ENCODE results near the gene PLCH1. TPM values are rescaled to one million over a fixed set of nuclear protein-coding genes. Genes with fewer than 3 reads are reported as not detected.

PLCH1 gene
- total RNA-seq, 1 experiment from 2014 or later: 3.1 TPM

- Histone ChIP-seq H3K9me3 (ENCODE audit: low read depth, low read length, poor library complexity, severe bottlenecking) (no peaks in the 10 kb centered on the region), H3K27ac (ENCODE audit: low read depth, low read length, poor library complexity, severe bottlenecking) (peak overlapping the region; percentile 75), H3K4me1 (ENCODE audit: insufficient read depth, low read length, poor library complexity, severe bottlenecking) (peaks cover 12% of the 10 kb centered on the region), H3K27me3 (replicated peaks; ENCODE audit: insufficient read depth, low read depth, low read length, poor library complexity) (no peaks in the 10 kb centered on the region), H3K36me3 (ENCODE audit: insufficient read depth, low read length, poor library complexity, severe bottlenecking) (no peaks in the 10 kb centered on the region), H3K4me3 (ENCODE audit: low read depth, low read length, poor library complexity, severe bottlenecking) (no peak overlapping the region)
- DNase-seq (ENCODE audit: low spot score): peak; percentile 62
- ChIA-PET POLR2A (ENCODE audit: low non-redundant PET) (no interaction called here), CTCF (no interaction called here)
- no peak for TF ChIP-seq CTCF (conservative IDR thresholded peaks at IDR 0.05; ENCODE audit: low read depth, low read length)
- no peak for TF ChIP-seq EZH2 (IDR thresholded peaks at IDR 0.05; ENCODE audit: borderline replicate concordance, low read depth, low read length, poor library complexity, severe bottlenecking)
- BruUV-seq (replicated peaks): no TSS peak
- intact Hi-C loops (cut with micrococcal nuclease; ENCODE audit: unreplicated experiment): no loop called here
These were observed 353.8 kb downstream of the PLCH1 start for GRCh38 chr3:155391104-155391503.

DNA sequence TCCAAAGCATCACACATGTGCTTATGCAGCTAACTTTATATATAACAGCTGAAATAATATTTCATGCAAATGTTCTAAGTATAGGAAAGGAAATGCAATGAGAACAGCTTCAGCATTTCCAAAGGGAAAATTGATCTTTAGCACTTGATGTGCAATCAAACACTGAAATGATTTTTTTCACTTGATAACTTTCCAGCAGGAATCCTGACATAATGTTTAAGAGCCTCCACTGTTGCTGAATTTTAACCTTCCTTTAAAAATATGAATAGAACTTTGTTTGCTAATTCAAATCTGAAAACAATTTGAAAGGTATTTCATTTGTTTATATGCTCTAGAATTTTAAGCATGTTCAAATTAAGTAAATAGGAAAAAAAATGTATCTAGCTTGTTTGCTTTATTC is 354.5 kb downstream of the PLCH1 start:
- CTCF ChIA-PET: interaction anchor here (0.7 kb wide), 1 partner anchor 479 kb away, joined by 3 read pairs; no protein-coding TSS in a partner anchor
- DNase-seq (ENCODE audit: low spot score): no peak

GRCh38 chr3:155388417-155388816 is 356.5 kb downstream of the PLCH1 start:
- H3K27me3 ChIP-seq (replicated peaks; ENCODE audit: insufficient read depth, low read depth, low read length, poor library complexity): no peaks in the 10 kb centered on the region
- TF ChIP-seq EZH2 (IDR thresholded peaks at IDR 0.05; ENCODE audit: borderline replicate concordance, low read depth, low read length, poor library complexity, severe bottlenecking): no peak
- no peak for TF ChIP-seq CTCF (conservative IDR thresholded peaks at IDR 0.05; ENCODE audit: low read depth, low read length)
- intact Hi-C loops (cut with micrococcal nuclease; ENCODE audit: unreplicated experiment): no loop called here
- ChIA-PET POLR2A (ENCODE audit: low non-redundant PET) (no interaction called here), CTCF (interaction anchor here (0.6 kb wide), 2 partner anchors 22 to 117 kb away, joined by 3 read pairs; no protein-coding TSS in a partner anchor)
- no peak overlapping the region for H3K4me3 ChIP-seq (ENCODE audit: low read depth, low read length, poor library complexity, severe bottlenecking)
- H3K27ac ChIP-seq (ENCODE audit: low read depth, low read length, poor library complexity, severe bottlenecking): no peak overlapping the region
- H3K9me3 ChIP-seq (ENCODE audit: low read depth, low read length, poor library complexity, severe bottlenecking): no peaks in the 10 kb centered on the region
- BruUV-seq (replicated peaks): no TSS peak
- H3K36me3 ChIP-seq (ENCODE audit: insufficient read depth, low read length, poor library complexity, severe bottlenecking): no peaks in the 10 kb centered on the region
- DNase-seq (ENCODE audit: low spot score): no peak
- peaks cover 12% of the 10 kb centered on the region for H3K4me1 ChIP-seq (ENCODE audit: insufficient read depth, low read length, poor library complexity, severe bottlenecking)

More for the DNA sequence above, 354.5 kb downstream of the PLCH1 start:
- intact Hi-C loops (cut with micrococcal nuclease; ENCODE audit: unreplicated experiment): no loop called here
- POLR2A ChIA-PET (ENCODE audit: low non-redundant PET): no interaction called here
- no peaks in the 10 kb centered on the region for H3K27me3 ChIP-seq (replicated peaks; ENCODE audit: insufficient read depth, low read depth, low read length, poor library complexity)
- H3K36me3 ChIP-seq (ENCODE audit: insufficient read depth, low read length, poor library complexity, severe bottlenecking): no peaks in the 10 kb centered on the region
- H3K9me3 ChIP-seq (ENCODE audit: low read depth, low read length, poor library complexity, severe bottlenecking): no peaks in the 10 kb centered on the region
- no TSS peak for BruUV-seq (replicated peaks)
- H3K4me1 ChIP-seq (ENCODE audit: insufficient read depth, low read length, poor library complexity, severe bottlenecking): peaks cover 12% of the 10 kb centered on the region
- no peak for TF ChIP-seq EZH2 (IDR thresholded peaks at IDR 0.05; ENCODE audit: borderline replicate concordance, low read depth, low read length, poor library complexity, severe bottlenecking)
- TF ChIP-seq CTCF (conservative IDR thresholded peaks at IDR 0.05; ENCODE audit: low read depth, low read length): no peak
- H3K27ac ChIP-seq (ENCODE audit: low read depth, low read length, poor library complexity, severe bottlenecking): no peak overlapping the region
- H3K4me3 ChIP-seq (ENCODE audit: low read depth, low read length, poor library complexity, severe bottlenecking): no peak overlapping the region

Measured in A673 (cell line).